HG03025 (cell line): ENCODE measurements around the gene RAI1.

Experiments
- ATAC-seq: cut with Tn5 transposase; IDR thresholded peaks from one replicate; pipeline ENCODE4 v1.9.1; 2021; ENCODE audit warnings: mild to moderate bottlenecking, moderate library complexity; ENCODE audit not compliant: unreplicated experiment, low FRiP score

The RAI1 gene

GRCh38 chr17:17778308-17779014 lies 97.2 kb downstream of the RAI1 start:
- ATAC-seq: no peak

DNA sequence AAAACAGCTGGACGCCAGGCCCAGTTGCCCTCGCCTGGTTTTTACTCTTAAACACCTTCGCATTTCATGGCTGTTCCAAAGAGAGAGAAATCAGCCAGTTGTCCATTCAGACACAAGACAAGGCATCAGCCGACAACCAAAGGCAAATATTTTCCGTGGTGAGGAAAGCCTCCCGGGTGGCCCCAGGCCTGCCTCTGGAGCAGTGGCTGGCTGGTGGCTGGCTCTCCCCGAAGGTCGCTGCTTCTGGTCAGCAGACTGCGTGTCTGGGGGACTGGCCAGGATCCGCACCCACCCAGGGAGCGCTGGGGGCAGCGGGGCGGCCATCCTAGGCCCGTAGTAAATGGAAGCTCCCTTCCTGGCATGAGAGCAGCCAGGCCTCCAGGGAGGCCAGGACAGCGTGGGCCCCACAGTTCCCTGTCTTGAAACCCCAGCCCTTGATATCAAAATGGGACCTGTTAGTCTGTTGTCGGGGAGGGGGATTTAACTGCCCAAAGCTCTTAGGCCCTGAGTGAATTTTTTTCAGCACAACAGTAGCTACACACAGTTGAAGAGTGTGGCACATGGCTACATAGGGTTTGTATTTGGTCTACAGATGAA lies 97.9 kb downstream of the RAI1 start:
- no peak for ATAC-seq

DNA sequence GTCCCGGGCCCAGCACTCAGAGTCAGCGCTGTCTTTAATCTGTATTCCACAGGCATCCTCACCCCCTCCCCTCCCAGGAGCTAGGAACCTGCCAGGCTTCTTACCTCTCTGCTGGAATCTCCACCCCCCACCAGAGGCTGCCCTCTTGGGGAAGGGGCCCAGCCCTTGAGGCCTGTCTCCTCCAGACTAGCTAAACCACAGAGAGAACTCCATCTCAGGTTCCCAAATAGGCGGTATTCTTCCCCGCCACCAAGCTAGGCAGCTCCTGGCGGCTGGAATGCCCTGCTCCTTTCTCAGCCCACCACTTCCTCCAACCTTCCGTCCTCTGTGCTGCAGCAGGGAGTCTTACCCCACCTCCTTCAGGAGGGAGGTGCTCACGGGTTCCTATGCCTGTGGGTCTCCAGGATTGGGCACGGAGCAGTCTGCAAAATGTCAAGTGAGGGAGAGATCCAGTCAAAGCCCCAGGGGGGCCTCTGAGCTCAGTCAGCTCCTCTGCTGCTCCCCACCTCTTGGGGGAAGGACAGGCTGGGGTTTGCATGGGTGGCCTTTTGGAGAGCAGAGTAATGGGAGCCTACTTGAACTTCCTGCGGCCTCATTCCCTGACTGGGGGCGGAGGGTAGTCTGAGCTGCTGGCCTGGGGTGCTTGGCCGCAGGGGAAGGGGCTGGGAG lies 99.8 kb downstream of the RAI1 start:
- no peak for ATAC-seq

GRCh38 chr17:17781591-17782496 lies 100.6 kb downstream of the RAI1 start:
- no peak for ATAC-seq

DNA sequence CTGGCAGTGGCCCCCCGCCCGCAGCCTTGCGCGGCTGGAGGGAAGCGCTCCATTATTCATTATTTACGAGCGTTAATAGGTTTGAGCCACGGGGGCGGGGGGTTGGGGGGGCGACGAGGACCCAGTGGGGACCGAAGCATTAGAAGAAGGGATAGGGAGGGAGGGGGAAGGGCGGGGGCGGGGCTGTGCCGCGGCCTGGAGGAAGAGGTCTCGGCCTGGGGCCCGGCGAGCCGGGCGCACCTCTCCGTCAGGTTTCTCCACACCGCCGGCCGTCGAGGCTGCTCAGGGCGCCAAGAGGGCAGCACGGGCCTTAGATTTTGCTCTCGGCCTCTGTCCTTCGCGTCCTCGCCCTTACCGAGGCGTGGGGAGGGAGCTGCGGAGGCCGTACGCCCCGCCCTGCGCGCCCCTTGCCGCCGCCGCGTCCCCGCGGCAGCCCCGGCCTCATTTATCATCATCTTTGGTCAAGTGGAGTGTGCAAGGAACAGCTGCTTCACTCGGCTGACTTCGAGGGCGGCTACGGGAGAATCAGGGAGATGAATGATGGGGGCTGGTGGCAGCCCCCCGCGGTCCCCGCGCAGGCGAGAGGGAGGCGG lies 101.4 kb downstream of the RAI1 start:
- ATAC-seq: no peak

GRCh38 chr17:17783116-17783824 lies 102.0 kb downstream of the RAI1 start:
- no peak for ATAC-seq

- no peak for ATAC-seq
Observed at GRCh38 chr17:17783825-17784656, 102.8 kb downstream of the RAI1 start.

GRCh38 chr17:17784657-17785267 lies 103.5 kb downstream of the RAI1 start:
- ATAC-seq: no peak

DNA sequence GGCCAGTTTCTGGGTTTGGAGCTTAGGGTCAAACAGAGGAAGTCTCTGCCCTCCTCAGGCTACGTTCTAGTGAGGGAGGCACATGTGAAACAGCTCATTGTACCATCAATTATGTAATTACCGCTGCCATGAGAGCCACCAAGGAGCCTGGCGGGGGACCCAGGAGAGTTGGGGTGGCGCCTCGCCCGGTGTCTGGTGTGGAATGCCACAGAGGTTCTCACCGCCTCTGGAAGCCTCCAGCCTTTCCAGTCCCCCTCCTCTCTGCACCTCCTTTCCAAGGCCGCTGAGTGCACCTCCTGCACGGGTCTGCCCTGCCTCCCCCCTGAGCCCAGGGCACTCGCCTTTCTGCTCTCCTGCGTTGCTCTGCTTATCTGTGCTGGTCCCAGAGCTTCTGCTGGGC lies 104.1 kb downstream of the RAI1 start:
- no peak for ATAC-seq

GRCh38 chr17:17786998-17787397 lies 105.7 kb downstream of the RAI1 start:
- ATAC-seq: no peak

GRCh38 chr17:17787568-17787967 lies 106.3 kb downstream of the RAI1 start:
- ATAC-seq: no peak

DNA sequence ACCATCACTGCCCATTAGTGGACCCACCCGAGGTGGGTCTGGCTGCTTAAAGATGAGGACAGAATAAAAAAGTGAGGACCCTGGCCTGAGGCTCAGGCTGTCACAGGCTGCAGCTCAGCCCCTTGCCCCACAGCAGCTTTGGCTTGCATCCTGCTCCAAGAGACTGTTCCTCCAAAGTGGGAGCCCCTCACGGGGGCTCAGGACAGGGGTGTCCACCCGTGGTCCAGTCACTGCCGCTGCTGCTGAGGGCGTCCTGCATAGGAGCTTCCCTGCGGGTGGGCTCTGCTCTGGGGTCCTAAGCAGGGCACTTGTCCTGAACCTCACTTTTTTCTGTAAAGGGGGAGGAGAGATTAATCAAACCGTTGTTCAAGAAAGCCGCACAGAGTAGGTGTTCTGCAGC lies 107.7 kb downstream of the RAI1 start:
- ATAC-seq: no peak

DNA sequence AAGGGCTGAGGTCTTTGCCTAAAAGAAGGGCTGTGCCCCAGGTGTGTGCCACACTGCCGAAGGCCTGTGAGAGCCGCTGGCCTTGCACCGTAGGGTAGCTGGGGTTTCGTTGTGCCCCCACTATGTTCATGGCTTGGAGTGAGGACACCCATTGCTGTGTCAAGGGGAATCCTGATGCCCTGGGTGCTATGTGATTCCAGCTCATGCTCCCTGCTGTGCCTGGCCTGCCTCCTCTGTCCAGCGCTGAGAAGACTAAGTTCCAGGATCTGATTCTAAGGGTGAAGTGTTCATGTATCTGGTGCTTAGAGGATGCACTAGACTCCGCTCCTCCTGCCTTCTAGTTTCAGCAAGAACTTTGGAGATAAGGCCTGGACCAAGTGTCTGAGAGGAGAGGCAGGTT lies 108.2 kb downstream of the RAI1 start:
- no peak for ATAC-seq

DNA sequence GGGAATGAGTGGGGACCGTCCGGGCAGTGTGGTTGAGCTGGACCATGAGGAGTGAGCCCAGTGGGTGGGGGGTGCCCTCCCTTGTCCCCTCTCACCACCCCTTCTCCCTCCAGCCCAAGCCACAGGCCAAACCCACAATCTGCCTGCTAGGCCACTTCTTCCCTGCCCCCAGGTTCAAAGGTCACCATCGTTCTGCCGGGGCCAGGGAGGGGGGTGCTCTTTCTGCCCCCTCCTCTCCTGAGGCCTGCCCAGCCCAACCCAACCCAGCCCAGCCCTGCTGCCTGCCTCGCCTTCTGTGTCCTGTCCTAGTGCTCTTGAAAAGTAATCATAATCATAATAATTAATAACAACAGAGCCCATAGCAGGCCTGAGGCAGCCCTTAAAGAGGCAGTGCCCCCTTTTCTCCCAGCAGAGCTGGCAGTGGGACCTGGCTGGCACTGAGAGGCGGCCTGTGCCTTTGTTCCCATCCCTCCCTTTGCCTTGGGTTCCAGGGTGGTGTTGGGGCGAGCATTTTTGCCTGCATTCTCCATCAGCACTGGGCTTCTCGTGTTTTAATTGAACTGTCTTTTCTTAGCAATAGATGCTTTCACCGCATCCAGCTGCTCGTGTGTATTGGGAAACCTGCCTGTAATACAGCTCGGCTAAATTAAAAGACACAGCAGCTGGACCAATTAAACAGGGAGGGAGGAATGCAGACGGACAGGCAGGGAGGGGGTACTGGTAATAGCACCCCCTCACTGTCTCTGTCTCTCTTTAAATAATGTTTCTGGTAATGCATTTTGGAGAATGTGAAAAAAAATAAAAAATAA lies 108.8 kb downstream of the RAI1 start:
- ATAC-seq: no peak

GRCh38 chr17:17790637-17791464 lies 109.6 kb downstream of the RAI1 start:
- no peak for ATAC-seq

- ATAC-seq: no peak
Observed at GRCh38 chr17:17792037-17792550, 110.8 kb downstream of the RAI1 start.
